ENCODE results near the gene CHD9. TPM values are rescaled to one million over a fixed set of nuclear protein-coding genes. Genes with fewer than 3 reads are reported as not detected.

Gene CHD9
- total RNA-seq, 1 donor from 2014 or later = 119 TPM

- Mint-ChIP-seq H3K27ac (peak overlapping the region; percentile 99), H3K4me1 (peaks cover 32% of the 10 kb centered on the region), H3K36me3 (no peaks in the 10 kb centered on the region), H3K4me3 (no peak overlapping the region), H3K9me3 (no peaks in the 10 kb centered on the region), H3K27me3 (ENCODE audit: low read depth) (no peaks in the 10 kb centered on the region)
- TF ChIP-seq CTCF (IDR thresholded peaks at IDR 0.05; ENCODE audit: unreplicated experiment) = no peak
- no peak for DNase-seq (ENCODE audit: low spot score in 2 of 2, unreplicated experiment in 2 of 2)
Observed at GRCh38 chr16:53100889-53101288, 46.1 kb downstream of the CHD9 start.

- peaks cover 2% of the 10 kb centered on the region for H3K36me3 Mint-ChIP-seq
- no peaks in the 10 kb centered on the region for H3K9me3 Mint-ChIP-seq
- no peak overlapping the region for H3K4me3 Mint-ChIP-seq
- peak overlapping the region; percentile 80 for H3K27ac Mint-ChIP-seq
- peaks cover 28% of the 10 kb centered on the region for H3K4me1 Mint-ChIP-seq
- H3K27me3 Mint-ChIP-seq (ENCODE audit: low read depth) = no peaks in the 10 kb centered on the region
- DNase-seq (ENCODE audit: low spot score in 2 of 2, unreplicated experiment in 2 of 2) = no peak
- no peak for TF ChIP-seq CTCF (IDR thresholded peaks at IDR 0.05; ENCODE audit: unreplicated experiment)
Observed at GRCh38 chr16:53103811-53104210, 49.0 kb downstream of the CHD9 start.

- no peak for TF ChIP-seq CTCF (IDR thresholded peaks at IDR 0.05; ENCODE audit: unreplicated experiment)
Observed at GRCh38 chr16:53105565-53105964, 50.8 kb downstream of the CHD9 start.

GRCh38 chr16:53111078-53111791 lies 56.4 kb downstream of the CHD9 start:
- Mint-ChIP-seq H3K4me3 (no peak overlapping the region), H3K4me1 (peaks cover 13% of the 10 kb centered on the region), H3K9me3 (no peaks in the 10 kb centered on the region), H3K36me3 (peaks cover 4% of the 10 kb centered on the region), H3K27ac (peak overlapping the region; percentile 13), H3K27me3 (ENCODE audit: low read depth) (no peaks in the 10 kb centered on the region)
- TF ChIP-seq CTCF (IDR thresholded peaks at IDR 0.05; ENCODE audit: unreplicated experiment) = no peak
- no peak for DNase-seq (ENCODE audit: low spot score in 2 of 2, unreplicated experiment in 2 of 2)

More at GRCh38 chr16:53105565-53105964, 50.8 kb downstream of the CHD9 start:
- H3K27ac Mint-ChIP-seq = no peak overlapping the region
- DNase-seq (ENCODE audit: low spot score in 2 of 2, unreplicated experiment in 2 of 2) = no peak
- no peaks in the 10 kb centered on the region for H3K9me3 Mint-ChIP-seq
- peaks cover 11% of the 10 kb centered on the region for H3K4me1 Mint-ChIP-seq
- peaks cover 2% of the 10 kb centered on the region for H3K36me3 Mint-ChIP-seq
- H3K27me3 Mint-ChIP-seq (ENCODE audit: low read depth) = no peaks in the 10 kb centered on the region
- H3K4me3 Mint-ChIP-seq = no peak overlapping the region

GRCh38 chr16:53112015-53112414 lies 57.2 kb downstream of the CHD9 start:
- no peaks in the 10 kb centered on the region for H3K27me3 Mint-ChIP-seq (ENCODE audit: low read depth)
- peaks cover 13% of the 10 kb centered on the region for H3K4me1 Mint-ChIP-seq
- no peak for DNase-seq (ENCODE audit: low spot score in 2 of 2, unreplicated experiment in 2 of 2)
- no peaks in the 10 kb centered on the region for H3K9me3 Mint-ChIP-seq
- peak overlapping the region; percentile 81 for H3K27ac Mint-ChIP-seq
- H3K36me3 Mint-ChIP-seq = peaks cover 6% of the 10 kb centered on the region
- no peak for TF ChIP-seq CTCF (IDR thresholded peaks at IDR 0.05; ENCODE audit: unreplicated experiment)
- no peak overlapping the region for H3K4me3 Mint-ChIP-seq

Data from mesothelial cell of epicardium (in vitro differentiated cells).